ENCODE data around the gene DENND1A. TPM values are rescaled to one million over a fixed set of nuclear protein-coding genes. Genes with fewer than 3 reads are reported as not detected.

Gene DENND1A
- total RNA-seq, 4 donors from 2014 or later = 19.2 to 26.9 (median 24.0) TPM

GRCh38 chr9:123689701-123690428 lies 240.1 kb downstream of the DENND1A start:
- intact Hi-C loops (cut with DNase I) = no loop called here
- TF ChIP-seq POLR2A (IDR thresholded peaks at IDR 0.05; ENCODE audit: low read depth) (no peak), EP300 (IDR thresholded peaks at IDR 0.05) (no peak), CTCF (IDR thresholded peaks at IDR 0.05) (no peak), POLR2AphosphoS5 (IDR thresholded peaks at IDR 0.05) (no peak)
- Histone ChIP-seq H3K27ac (replicated peaks in 1 of 4) (no peak overlapping the region), H3K27me3 (no peaks in the 10 kb centered on the region), H3K4me3 (no peak overlapping the region), H3K4me1 (peaks cover 11 to 17% (median 14%) of the 10 kb centered on the region in 4 donors), H3K9me3 (no peaks in the 10 kb centered on the region), H3K36me3 (no peaks in the 10 kb centered on the region)
- 94% methylated on average over 5 of the region's 5 CpGs for WGBS
- no peak for DNase-seq (ENCODE audit: extremely low spot score)

- Histone ChIP-seq H3K4me1 (peaks cover 11 to 17% (median 14%) of the 10 kb centered on the region in 4 donors), H3K36me3 (no peaks in the 10 kb centered on the region), H3K9me3 (no peaks in the 10 kb centered on the region), H3K27me3 (no peaks in the 10 kb centered on the region), H3K4me3 (no peak overlapping the region), H3K27ac (replicated peaks in 1 of 4) (no peak overlapping the region)
- TF ChIP-seq POLR2AphosphoS5 (IDR thresholded peaks at IDR 0.05) = no peak
- no peak for TF ChIP-seq EP300 (IDR thresholded peaks at IDR 0.05)
- no peak for TF ChIP-seq POLR2A (IDR thresholded peaks at IDR 0.05; ENCODE audit: low read depth)
- TF ChIP-seq CTCF (IDR thresholded peaks at IDR 0.05) = no peak
- 84% methylated on average over 6 of the region's 6 CpGs for WGBS
- no peak for DNase-seq (ENCODE audit: extremely low spot score)
- intact Hi-C loops (cut with DNase I) = no loop called here
Measured at GRCh38 chr9:123687246-123687751, 242.6 kb downstream of the DENND1A start.

GRCh38 chr9:123686829-123687192 lies 243.1 kb downstream of the DENND1A start:
- no peak for DNase-seq (ENCODE audit: extremely low spot score)
- Histone ChIP-seq H3K27ac (replicated peaks in 1 of 4) (no peak overlapping the region), H3K4me1 (peaks cover 11 to 17% (median 14%) of the 10 kb centered on the region in 4 donors), H3K4me3 (no peak overlapping the region), H3K27me3 (no peaks in the 10 kb centered on the region), H3K36me3 (no peaks in the 10 kb centered on the region), H3K9me3 (no peaks in the 10 kb centered on the region)
- WGBS = 90% methylated on average over 3 of the region's 3 CpGs
- intact Hi-C loops (cut with DNase I) = no loop called here
- TF ChIP-seq CTCF (IDR thresholded peaks at IDR 0.05) (no peak), POLR2AphosphoS5 (IDR thresholded peaks at IDR 0.05) (no peak), POLR2A (IDR thresholded peaks at IDR 0.05; ENCODE audit: low read depth) (no peak), EP300 (IDR thresholded peaks at IDR 0.05) (no peak)

- no peak for DNase-seq (ENCODE audit: extremely low spot score)
- intact Hi-C loops (cut with DNase I) = no loop called here
Measured at GRCh38 chr9:123686131-123686828, 243.6 kb downstream of the DENND1A start.

More at GRCh38 chr9:123686131-123686828, 243.6 kb downstream of the DENND1A start:
- no peak for TF ChIP-seq EP300 (IDR thresholded peaks at IDR 0.05)
- no peak for TF ChIP-seq CTCF (IDR thresholded peaks at IDR 0.05)
- no peak for TF ChIP-seq POLR2AphosphoS5 (IDR thresholded peaks at IDR 0.05)
- TF ChIP-seq POLR2A (IDR thresholded peaks at IDR 0.05; ENCODE audit: low read depth) = no peak
- Histone ChIP-seq H3K4me3 (no peak overlapping the region), H3K4me1 (peaks cover 11 to 17% (median 14%) of the 10 kb centered on the region in 4 donors), H3K27me3 (no peaks in the 10 kb centered on the region), H3K27ac (replicated peaks in 1 of 4) (no peak overlapping the region), H3K36me3 (no peaks in the 10 kb centered on the region), H3K9me3 (no peaks in the 10 kb centered on the region)
- WGBS = 60% methylated on average over 5 of the region's 5 CpGs
